HG02885 (cell line): ENCODE data around the gene CD14.
"Not testable (repeated sequence)": the region's sequence is repeated elsewhere in the genome, so short reads cannot be mapped to it uniquely, and the experiment has no call there.

Experiments used
- ATAC-seq: cut with Tn5 transposase; IDR thresholded peaks from one replicate; pipeline ENCODE4 v1.9.1; 2021; ENCODE audit warnings: mild to moderate bottlenecking; ENCODE audit not compliant: unreplicated experiment, poor library complexity

The CD14 gene

GRCh38 chr5:140633021-140633471 lies at the start of gene CD14:
TSS of gene CD14 (minus strand) at chr5:140633175. CDS start at chr5:140633071, 104 bp downstream.
- peak; percentile 10 for ATAC-seq

GRCh38 chr5:140678993-140679392 lies 46.0 kb upstream of the CD14 start:
- no peak for ATAC-seq

GRCh38 chr5:140677947-140678346 lies 45.0 kb upstream of the CD14 start:
- no peak for ATAC-seq

GRCh38 chr5:140674629-140675028 lies 41.7 kb upstream of the CD14 start:
- ATAC-seq = no peak

GRCh38 chr5:140674211-140674610 lies 41.2 kb upstream of the CD14 start:
- ATAC-seq = no peak

- no peak for ATAC-seq
These were observed 40.4 kb upstream of the CD14 start, which contains the start of gene DND1 for GRCh38 chr5:140673187-140673976. TSS of gene DND1 (minus strand) at chr5:140673576. CDS start at chr5:140673542, 34 bp downstream.

- ATAC-seq = no peak
These were observed 39.6 kb upstream of the CD14 start for GRCh38 chr5:140672455-140673186.

GRCh38 chr5:140671472-140672125 lies 38.6 kb upstream of the CD14 start:
- ATAC-seq = no peak

- not testable (repeated sequence) for ATAC-seq
These were observed 38.1 kb upstream of the CD14 start for GRCh38 chr5:140671035-140671434.

GRCh38 chr5:140664359-140665119 lies 31.6 kb upstream of the CD14 start, which contains the start of gene WDR55:
TSS of gene WDR55 (plus strand) at chr5:140664904. CDS start at chr5:140664913, 9 bp downstream.
- ATAC-seq = peak; percentile 97

GRCh38 chr5:140664030-140664358 lies 31.0 kb upstream of the CD14 start:
- no peak for ATAC-seq

- not testable (repeated sequence) for ATAC-seq
These were observed 27.4 kb upstream of the CD14 start for GRCh38 chr5:140660371-140660770.

- no peak for ATAC-seq
These were observed 25.9 kb upstream of the CD14 start for GRCh38 chr5:140658870-140659269.

- ATAC-seq = no peak
These were observed 14.1 kb upstream of the CD14 start for GRCh38 chr5:140647042-140647419.

GRCh38 chr5:140642718-140643117 lies 9.7 kb upstream of the CD14 start:
- no peak for ATAC-seq

- ATAC-seq = no peak
These were observed 8.7 kb upstream of the CD14 start for GRCh38 chr5:140641716-140642115.

- ATAC-seq = peak; percentile 95
These were observed 6.4 kb upstream of the CD14 start, which contains the start of gene TMCO6 for GRCh38 chr5:140639148-140639981. TSS of gene TMCO6 (plus strand) at chr5:140639451. CDS start at chr5:140639528, 77 bp downstream.

GRCh38 chr5:140638898-140639147 lies 5.8 kb upstream of the CD14 start:
- not testable (repeated sequence) for ATAC-seq

- ATAC-seq = no peak
These were observed 4.6 kb upstream of the CD14 start for GRCh38 chr5:140637371-140638100.
